Testis (tissue), 3 donors: ENCODE results near the gene GRM7. TPM values are rescaled to one million over a fixed set of nuclear protein-coding genes. Genes with fewer than 3 reads are reported as not detected.

Experiments
- DNase-seq: peaks from one replicate; pipeline ENCODE4 v3.0.0-alpha.2; 2019
- H3K27ac ChIP-seq, 2 donors: fragments of 200-600 bp; sonication (generic); one replicate each; pipeline ENCODE4 v1.5.1; 2019
- H3K27me3 ChIP-seq: fragments of 200-600 bp; sonication (generic); one replicate; pipeline ENCODE4 v1.5.1; 2019
- H3K36me3 ChIP-seq: fragments of 200-600 bp; sonication (generic); one replicate; pipeline ENCODE4 v1.5.1; 2017; ENCODE audit warnings: low read depth; ENCODE audit errors: missing control alignments
- H3K4me1 ChIP-seq: fragments of 200-600 bp; sonication (generic); one replicate; pipeline ENCODE4 v1.5.1; 2019
- H3K4me3 ChIP-seq, 2 donors: fragments of 200-600 bp; sonication (generic); one replicate each; pipeline ENCODE4 v1.5.1; 2017 to 2019
- H3K9me3 ChIP-seq: fragments of 200-600 bp; sonication (generic); one replicate; pipeline ENCODE4 v1.5.1; 2017
- POLR2A ChIP-seq: fragments of 450-650 bp; IDR thresholded peaks from one replicate; pipeline ENCODE4 v1.6.1; 2017; ENCODE audit warnings: antibody characterized with exemption, mild to moderate bottlenecking, moderate library complexity
- WGBS, 2 donors: methylation state at CpG; one replicate each; pipeline ENCODE4 v1.1.5; 2018; 5-methylcytosine and 5-hydroxymethylcytosine counted together
- intact Hi-C: fragments of 100-400 bp; cut with DNase I; formaldehyde crosslinking; loops from one replicate; pipeline ENCODE4 v1.15.1; 2023; ENCODE audit warnings: low total_unique reads
- polyA plus RNA-seq: library from polyadenylated mRNA; stranded (reverse); fragments of 350-450 nt; fragmentation: Illumina TruSeq; extraction: RNeasy Lipid Tissue Mini Kit (QIAGEN cat#74804); gene quantifications from one replicate; pipeline ENCODE4 v1.2.3, GENCODE V29; 2014; ENCODE audit warnings: low read depth, low replicate concordance; ENCODE audit not compliant: insufficient read depth
- total RNA-seq, 2 donors: library from RNA; depleted of rRNA; stranded (reverse); fragments of >200 nt; gene quantifications; one replicate each; pipeline ENCODE4 v1.2.3, GENCODE V29; 2016
- TF ChIP-seq, protein P1 (sequence below), 3 experiments: fragments of 450-650 bp in 2 of 3; fragments of 200-600 bp in 1 of 3; sonication (generic) in 1 of 3; IDR thresholded peaks; one replicate each; pipeline ENCODE4 v1.5.1; 2016 to 2019; ENCODE audit warnings: antibody characterized with exemption in 3 of 3, mild to moderate bottlenecking in 2 of 3, moderate library complexity in 1 of 3

GRM7 gene
- total and polyA plus RNA-seq, 3 donors from 2014 or later = 2.0 to 3.2 (median 2.7) TPM

DNA sequence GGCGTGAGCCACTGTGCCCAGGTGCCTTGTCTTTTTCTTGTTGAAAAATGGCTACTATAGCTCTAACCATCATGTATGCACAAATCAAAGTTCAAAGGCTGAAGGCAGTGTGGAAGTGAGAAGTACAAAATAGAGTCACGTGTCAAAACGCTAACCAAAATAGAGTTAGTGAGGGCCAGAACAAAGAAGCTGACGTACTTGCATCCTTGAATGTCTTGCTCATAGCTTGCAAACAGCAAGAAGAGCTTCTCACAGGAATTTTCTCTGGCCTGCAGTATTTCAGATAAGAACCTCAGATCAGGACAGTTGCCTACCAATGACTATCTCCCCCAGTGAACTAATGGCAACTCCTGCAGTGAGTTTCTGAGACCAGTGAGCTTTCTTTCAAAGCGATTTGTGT lies 713.5 kb downstream of the GRM7 start:
- H3K4me1 ChIP-seq = no peaks in the 10 kb centered on the region
- H3K4me3 ChIP-seq = no peak overlapping the region
- no peak overlapping the region for H3K27ac ChIP-seq
- intact Hi-C loops = no loop called here
- WGBS, 2 donors = 60 to 74% methylated on average over 5 of the region's 5 CpGs
- H3K36me3 ChIP-seq = no peaks in the 10 kb centered on the region
- no peaks in the 10 kb centered on the region for H3K9me3 ChIP-seq
- TF ChIP-seq, protein P1, sequence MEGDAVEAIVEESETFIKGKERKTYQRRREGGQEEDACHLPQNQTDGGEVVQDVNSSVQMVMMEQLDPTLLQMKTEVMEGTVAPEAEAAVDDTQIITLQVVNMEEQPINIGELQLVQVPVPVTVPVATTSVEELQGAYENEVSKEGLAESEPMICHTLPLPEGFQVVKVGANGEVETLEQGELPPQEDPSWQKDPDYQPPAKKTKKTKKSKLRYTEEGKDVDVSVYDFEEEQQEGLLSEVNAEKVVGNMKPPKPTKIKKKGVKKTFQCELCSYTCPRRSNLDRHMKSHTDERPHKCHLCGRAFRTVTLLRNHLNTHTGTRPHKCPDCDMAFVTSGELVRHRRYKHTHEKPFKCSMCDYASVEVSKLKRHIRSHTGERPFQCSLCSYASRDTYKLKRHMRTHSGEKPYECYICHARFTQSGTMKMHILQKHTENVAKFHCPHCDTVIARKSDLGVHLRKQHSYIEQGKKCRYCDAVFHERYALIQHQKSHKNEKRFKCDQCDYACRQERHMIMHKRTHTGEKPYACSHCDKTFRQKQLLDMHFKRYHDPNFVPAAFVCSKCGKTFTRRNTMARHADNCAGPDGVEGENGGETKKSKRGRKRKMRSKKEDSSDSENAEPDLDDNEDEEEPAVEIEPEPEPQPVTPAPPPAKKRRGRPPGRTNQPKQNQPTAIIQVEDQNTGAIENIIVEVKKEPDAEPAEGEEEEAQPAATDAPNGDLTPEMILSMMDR (IDR thresholded peaks at IDR 0.05) = no peak
- no peak for TF ChIP-seq POLR2A
- no peaks in the 10 kb centered on the region for H3K27me3 ChIP-seq
- DNase-seq = no peak

DNA sequence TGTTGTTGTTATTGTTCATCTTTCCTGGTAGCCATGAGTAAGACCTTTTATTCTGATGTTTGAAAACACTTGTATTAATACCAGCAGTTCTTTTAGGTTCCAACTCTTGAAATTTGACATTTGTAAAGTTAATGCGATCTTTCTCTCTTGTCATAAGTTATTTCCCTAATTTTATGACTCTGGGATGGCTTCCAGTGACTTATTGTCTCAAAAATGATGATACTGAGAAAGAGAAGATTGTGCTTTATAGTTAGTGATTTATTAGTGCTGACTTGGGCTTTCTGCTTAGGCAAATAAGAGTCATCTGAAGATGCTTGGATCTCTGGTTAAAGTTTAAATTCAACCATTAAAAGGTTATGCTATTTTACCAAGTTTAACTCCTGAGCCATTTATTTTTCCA lies 715.2 kb downstream of the GRM7 start:
- no peaks in the 10 kb centered on the region for H3K27me3 ChIP-seq

DNA sequence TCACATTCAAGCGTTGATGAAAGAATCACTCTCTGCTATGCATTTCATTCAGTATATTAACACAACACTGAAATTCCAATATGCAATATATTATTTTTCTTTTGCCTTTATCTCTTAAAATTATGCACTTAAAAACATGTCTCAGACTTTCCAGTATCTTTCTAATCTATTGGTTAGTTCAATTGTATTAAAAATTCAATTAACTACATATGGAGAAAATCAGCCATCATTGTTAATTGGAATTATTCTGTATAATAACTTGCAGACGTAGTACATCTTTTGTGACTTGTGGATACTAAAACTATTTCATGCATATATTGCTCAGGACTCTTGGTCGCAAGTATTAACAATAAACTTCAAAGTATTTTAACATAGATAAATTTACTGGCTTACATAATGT lies 715.6 kb downstream of the GRM7 start:
- no peaks in the 10 kb centered on the region for H3K36me3 ChIP-seq
- DNase-seq = no peak
- 93 to 94% methylated on average over 3 of the region's 3 CpGs for WGBS, 2 donors
- H3K4me1 ChIP-seq = no peaks in the 10 kb centered on the region
- no peaks in the 10 kb centered on the region for H3K27me3 ChIP-seq
- no peak overlapping the region for H3K4me3 ChIP-seq
- intact Hi-C loops = no loop called here
- no peak overlapping the region for H3K27ac ChIP-seq
- H3K9me3 ChIP-seq = no peaks in the 10 kb centered on the region
- TF ChIP-seq, protein P1 (IDR thresholded peaks at IDR 0.05) = no peak
- TF ChIP-seq POLR2A = no peak

More for the DNA sequence above, 715.2 kb downstream of the GRM7 start:
- no peaks in the 10 kb centered on the region for H3K9me3 ChIP-seq
- intact Hi-C loops = no loop called here
- no peak for TF ChIP-seq POLR2A
- TF ChIP-seq, protein P1 (IDR thresholded peaks at IDR 0.05) = no peak
- no peaks in the 10 kb centered on the region for H3K36me3 ChIP-seq
- no peaks in the 10 kb centered on the region for H3K4me1 ChIP-seq
- DNase-seq = no peak
- WGBS, 2 donors = 72 to 80% methylated on average over 1 of the region's 1 CpG
- H3K27ac ChIP-seq = no peak overlapping the region
- H3K4me3 ChIP-seq = no peak overlapping the region

DNA sequence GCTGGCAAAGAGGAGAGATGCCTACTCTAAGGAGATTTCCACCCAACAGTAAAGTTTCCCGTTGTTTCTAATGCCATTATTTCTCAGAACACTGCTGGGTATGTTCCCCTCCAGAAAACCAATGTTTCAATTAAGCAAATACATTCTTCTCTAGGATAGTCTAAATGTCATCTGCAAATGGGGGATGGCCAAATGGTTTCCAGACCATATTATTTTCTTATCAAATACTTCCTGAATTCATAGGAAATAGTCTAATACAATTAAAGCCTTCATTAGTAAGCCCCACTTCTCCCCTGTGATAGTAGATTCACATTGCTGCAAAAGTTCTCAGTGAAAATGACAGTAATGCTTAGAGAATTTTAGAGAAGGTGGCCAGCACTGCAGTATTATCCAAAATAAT lies 716.6 kb downstream of the GRM7 start:
- Histone ChIP-seq H3K27ac (no peak overlapping the region), H3K36me3 (no peaks in the 10 kb centered on the region), H3K9me3 (no peaks in the 10 kb centered on the region), H3K4me3 (no peak overlapping the region), H3K4me1 (no peaks in the 10 kb centered on the region), H3K27me3 (no peaks in the 10 kb centered on the region)
- DNase-seq = no peak
- TF ChIP-seq, protein P1 (IDR thresholded peaks at IDR 0.05) = no peak
- TF ChIP-seq POLR2A = no peak
- intact Hi-C loops = no loop called here
- 76 to 78% methylated on average over 1 of the region's 1 CpG for WGBS, 2 donors

DNA sequence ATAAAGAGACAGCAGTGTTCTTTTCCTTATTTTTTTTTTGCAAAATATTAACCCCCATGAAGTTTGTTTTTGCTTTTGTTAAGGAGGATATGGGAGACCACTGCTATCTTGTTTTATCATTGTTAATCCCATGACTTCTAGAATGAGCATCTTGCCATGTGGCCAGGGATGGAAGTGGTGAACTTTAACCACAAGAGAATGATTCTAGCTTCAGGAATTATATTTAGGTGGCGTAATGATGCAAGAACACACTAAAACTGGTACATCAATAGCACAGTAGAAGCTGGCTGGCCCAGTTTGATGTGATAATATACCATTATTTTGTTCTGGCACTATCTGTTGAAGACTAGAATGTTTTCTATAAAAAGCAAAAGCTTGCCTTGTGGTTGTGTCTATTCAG lies 720.9 kb downstream of the GRM7 start:
- no peak overlapping the region for H3K4me3 ChIP-seq
- no peak overlapping the region for H3K27ac ChIP-seq
- intact Hi-C loops = no loop called here
- H3K4me1 ChIP-seq = no peaks in the 10 kb centered on the region
- no peak for TF ChIP-seq POLR2A
- TF ChIP-seq, protein P1 (IDR thresholded peaks at IDR 0.05) = no peak
- 96 to 97% methylated on average over 1 of the region's 1 CpG for WGBS, 2 donors
- no peaks in the 10 kb centered on the region for H3K9me3 ChIP-seq
- no peak for DNase-seq
- no peaks in the 10 kb centered on the region for H3K36me3 ChIP-seq
- no peaks in the 10 kb centered on the region for H3K27me3 ChIP-seq
